H9 (cell line): Measurements from ENCODE around the gene MAST2. TPM values are rescaled to one million over a fixed set of nuclear protein-coding genes. Genes with fewer than 3 reads are reported as not detected.

ENCODE experiments used
- DNase-seq: peaks from one replicate; pipeline ENCODE4 v3.0.0-alpha.2; 2017
- H2AFZ ChIP-seq: one replicate; pipeline ENCODE4 v1.6.1; 2013; ENCODE audit warnings: mild to moderate bottlenecking, low read length, control low read depth, moderate library complexity
- H2AK5ac ChIP-seq: 2 replicates; pipeline ENCODE4 v1.6.1; 2013; ENCODE audit warnings: low read length, control low read depth, mixed read lengths; ENCODE audit not compliant: insufficient read length
- H2BK120ac ChIP-seq: one replicate; pipeline ENCODE4 v1.6.1; 2013; ENCODE audit warnings: low read depth, mild to moderate bottlenecking, low read length, control low read depth, inconsistent platforms; ENCODE audit not compliant: poor library complexity, severe bottlenecking
- H2BK12ac ChIP-seq: 2 replicates; pipeline ENCODE4 v1.6.1; 2013; ENCODE audit warnings: low read length, control low read depth, mixed read lengths, low read depth; ENCODE audit not compliant: insufficient read length
- H2BK15ac ChIP-seq: 2 replicates; pipeline ENCODE4 v1.6.1; 2013; ENCODE audit warnings: low read depth, low read length, control low read depth
- H2BK20ac ChIP-seq: one replicate; pipeline ENCODE4 v1.6.1; 2013; ENCODE audit warnings: low read depth, mild to moderate bottlenecking, low read length, control low read depth, inconsistent platforms; ENCODE audit not compliant: poor library complexity, severe bottlenecking
- H2BK5ac ChIP-seq: 2 replicates; pipeline ENCODE4 v1.6.1; 2013; ENCODE audit warnings: low read length, control low read depth, mixed read lengths; ENCODE audit not compliant: insufficient read length
- H3K14ac ChIP-seq: 2 replicates; pipeline ENCODE4 v1.6.1; 2013; ENCODE audit warnings: low read length, control low read depth; ENCODE audit not compliant: insufficient read depth
- H3K18ac ChIP-seq: 2 replicates; pipeline ENCODE4 v1.6.1; 2013; ENCODE audit warnings: low read depth, mild to moderate bottlenecking, mixed read lengths, low read length, control low read depth; ENCODE audit not compliant: insufficient read length
- H3K23ac ChIP-seq: 2 replicates; pipeline ENCODE4 v1.6.1; 2013; ENCODE audit warnings: low read length, control low read depth, mixed read lengths, low read depth; ENCODE audit not compliant: insufficient read length
- H3K23me2 ChIP-seq: 2 replicates; pipeline ENCODE4 v1.6.1; 2013; ENCODE audit warnings: low read depth, mild to moderate bottlenecking, mixed read lengths, low read length, control low read depth; ENCODE audit not compliant: insufficient read length, poor library complexity, severe bottlenecking
- H3K27ac ChIP-seq: 2 replicates; pipeline ENCODE4 v1.5.1; 2013; ENCODE audit warnings: low read length, control low read depth, mixed read lengths, low read depth; ENCODE audit not compliant: insufficient read length
- H3K27me3 ChIP-seq: 2 replicates; pipeline ENCODE4 v1.6.1; 2013; ENCODE audit warnings: low read length, control low read depth, inconsistent platforms; ENCODE audit not compliant: insufficient read depth
- H3K4ac ChIP-seq: 2 replicates; pipeline ENCODE4 v1.6.1; 2013; ENCODE audit warnings: low read depth, mild to moderate bottlenecking, control low read depth, inconsistent platforms, low read length, moderate library complexity
- H3K4me1 ChIP-seq: 2 replicates; pipeline ENCODE4 v1.6.1; 2013; ENCODE audit warnings: low read length, control low read depth, inconsistent platforms; ENCODE audit not compliant: insufficient read depth
- H3K4me2 ChIP-seq: 2 replicates; pipeline ENCODE4 v1.6.1; 2013; ENCODE audit warnings: low read length, control low read depth, mixed read lengths; ENCODE audit not compliant: insufficient read length, insufficient read depth
- H3K56ac ChIP-seq: 2 replicates; pipeline ENCODE4 v1.6.1; 2013; ENCODE audit warnings: low read depth, mild to moderate bottlenecking, mixed read lengths, low read length, control low read depth; ENCODE audit not compliant: insufficient read length
- H3K79me1 ChIP-seq: 2 replicates; pipeline ENCODE4 v1.6.1; 2013; ENCODE audit warnings: low read depth, mild to moderate bottlenecking, moderate library complexity, low read length, control low read depth, inconsistent platforms; ENCODE audit not compliant: insufficient read depth, poor library complexity, severe bottlenecking
- H3K79me2 ChIP-seq: 2 replicates; pipeline ENCODE4 v1.6.1; 2013; ENCODE audit warnings: low read length, control low read depth, inconsistent platforms; ENCODE audit not compliant: insufficient read depth
- H3K9ac ChIP-seq: 2 replicates; pipeline ENCODE4 v1.6.1; 2013; ENCODE audit warnings: low read length, control low read depth, mixed read lengths; ENCODE audit not compliant: insufficient read length; ENCODE audit errors: extremely low read depth
- H3K9me3 ChIP-seq: one replicate; pipeline ENCODE4 v1.6.1; 2013; ENCODE audit warnings: low read depth, low read length, inconsistent platforms; ENCODE audit not compliant: control insufficient read depth
- H3T11ph ChIP-seq: one replicate; pipeline ENCODE4 v1.6.1; 2013; ENCODE audit warnings: mild to moderate bottlenecking, low read length, control low read depth, inconsistent platforms
- H4K20me1 ChIP-seq: one replicate; pipeline ENCODE4 v1.6.1; 2013; ENCODE audit not compliant: control insufficient read depth, insufficient read length, insufficient read depth
- H4K5ac ChIP-seq: 2 replicates; pipeline ENCODE4 v1.6.1; 2013; ENCODE audit warnings: low read depth, mild to moderate bottlenecking, mixed read lengths, low read length, control low read depth; ENCODE audit not compliant: insufficient read length
- H4K8ac ChIP-seq: replicated peaks from 2 replicates; pipeline ENCODE4 v1.6.1; 2013; ENCODE audit warnings: low read length, control low read depth, mixed read lengths, low read depth; ENCODE audit not compliant: insufficient read length
- H4K91ac ChIP-seq: 2 replicates; pipeline ENCODE4 v1.6.1; 2013; ENCODE audit warnings: low read depth, mild to moderate bottlenecking, moderate library complexity, mixed read lengths, low read length, control low read depth; ENCODE audit not compliant: insufficient read length
- H3K27ac Mint-ChIP-seq, 3 experiments: 2 replicates in 2 of 3; 3 replicates in 1 of 3; pipeline ENCODE4 v1.8.0; 2020 to 2021; ENCODE audit warnings: mixed read lengths in 3 of 3, mild to moderate bottlenecking in 1 of 3, moderate library complexity in 1 of 3
- H3K27me3 Mint-ChIP-seq: 2 replicates; pipeline ENCODE4 v1.8.0; 2021; ENCODE audit warnings: low read depth, mild to moderate bottlenecking, moderate library complexity, mixed read lengths
- H3K36me3 Mint-ChIP-seq, 3 experiments: 2 replicates in 2 of 3; 3 replicates in 1 of 3; pipeline ENCODE4 v1.8.0; 2020 to 2021; ENCODE audit warnings: low read depth in 3 of 3, mixed read lengths in 3 of 3; ENCODE audit not compliant: insufficient read depth in 1 of 3
- H3K4me1 Mint-ChIP-seq, 2 experiments: 2 replicates each; pipeline ENCODE4 v1.8.0; 2020; ENCODE audit warnings: mixed read lengths in 2 of 2
- H3K4me3 Mint-ChIP-seq, 2 experiments: 2 replicates in 1 of 2; 3 replicates in 1 of 2; pipeline ENCODE4 v1.8.0; 2020 to 2021; ENCODE audit warnings: mild to moderate bottlenecking in 2 of 2, mixed read lengths in 2 of 2, moderate library complexity in 1 of 2
- H3K9me3 Mint-ChIP-seq, 2 experiments: 2 replicates in 1 of 2; 3 replicates in 1 of 2; pipeline ENCODE4 v1.8.0; 2020; ENCODE audit warnings: mild to moderate bottlenecking in 2 of 2, mixed read lengths in 2 of 2, moderate library complexity in 1 of 2
- CTCF ChIP-seq: fragments of 200-600 bp; sonication (generic); conservative IDR thresholded peaks from 3 replicates; pipeline ENCODE4 v1.8.0; 2021; ENCODE audit warnings: antibody characterized with exemption, mild to moderate bottlenecking
- WGBS: extraction: QIAGEN DNeasy Blood & Tissue Kit; methylation state at CpG from one replicate; pipeline ENCODE4 v1.1.7; 2013; ENCODE audit warnings: missing lambda C conversion rate, low lambda C conversion rate, mixed read lengths; ENCODE audit not compliant: insufficient read length; ENCODE audit errors: extremely low coverage; 5-methylcytosine and 5-hydroxymethylcytosine counted together
- total RNA-seq: library from RNA; stranded (reverse); gene quantifications from 2 replicates; pipeline ENCODE4 v1.2.1, GENCODE V29; 2021

MAST2 gene
- total RNA-seq, 1 experiment from 2014 or later, result 28.8 TPM

- H4K8ac ChIP-seq, result no peak overlapping the region
- H3K79me1 ChIP-seq, result no peaks in the 10 kb centered on the region
- no peak overlapping the region for H3K9ac ChIP-seq
- no peak overlapping the region for H3K4ac ChIP-seq
- 0 out of 7 replicates have a peak, but pooled peaks cover 0 to 1% (median 0%) of the 10 kb centered on the region in 3 experiments for H3K36me3 Mint-ChIP-seq
- no peak overlapping the region for H3K27ac ChIP-seq
- no peak overlapping the region for H4K5ac ChIP-seq
- no peak for DNase-seq
- H2BK120ac ChIP-seq, result peak overlapping the region; percentile 11
- no peaks in the 10 kb centered on the region for H3K27me3 ChIP-seq
- no peaks in the 10 kb centered on the region for H4K20me1 ChIP-seq
- H3K14ac ChIP-seq, result no peak overlapping the region
- H3K79me2 ChIP-seq, result no peaks in the 10 kb centered on the region
- no peak overlapping the region for H3K23ac ChIP-seq
- no peak overlapping the region for H2BK15ac ChIP-seq
- no peak overlapping the region for H2AFZ ChIP-seq
- H3K4me2 ChIP-seq, result peak overlapping the region; percentile 54
- no CpG with 5 or more reads among the region's 2 CpGs for WGBS
- H3K18ac ChIP-seq, result no peak overlapping the region
- no peak overlapping the region for H3T11ph ChIP-seq
- TF ChIP-seq CTCF, result no peak
- peak overlapping the region in 2 of 3 experiments; percentile 92 to 99; a peak in 5 of 7 replicates for H3K27ac Mint-ChIP-seq
- H2BK20ac ChIP-seq, result no peak overlapping the region
- no peaks in the 10 kb centered on the region for H3K23me2 ChIP-seq
- H2BK5ac ChIP-seq, result no peak overlapping the region
- no peak overlapping the region for H2AK5ac ChIP-seq
- no peak overlapping the region for H4K91ac ChIP-seq
- H3K9me3 Mint-ChIP-seq, result no peaks in the 10 kb centered on the region; a peak in 1 of 5 replicates
- no peaks in the 10 kb centered on the region for H3K9me3 ChIP-seq
- peaks cover 22% of the 10 kb centered on the region for H3K4me1 ChIP-seq
- no peak overlapping the region for H2BK12ac ChIP-seq
- H3K56ac ChIP-seq, result no peak overlapping the region
- H3K27me3 Mint-ChIP-seq, result no peaks in the 10 kb centered on the region
- H3K4me3 Mint-ChIP-seq, result peak overlapping the region in 1 of 2 experiments; percentile 76; a peak in 3 of 5 replicates
- H3K4me1 Mint-ChIP-seq, result peaks cover 66 to 71% of the 10 kb centered on the region in 2 experiments
These were observed 122.4 kb downstream of the MAST2 start for GRCh38 chr1:45925728-45926287.
